ENCODE data around the gene PCDHGB1.
"Not testable (repeated sequence)": the region's sequence is repeated elsewhere in the genome, so short reads cannot be mapped to it uniquely, and the experiment has no call there.

PCDHGB1 gene

DNA sequence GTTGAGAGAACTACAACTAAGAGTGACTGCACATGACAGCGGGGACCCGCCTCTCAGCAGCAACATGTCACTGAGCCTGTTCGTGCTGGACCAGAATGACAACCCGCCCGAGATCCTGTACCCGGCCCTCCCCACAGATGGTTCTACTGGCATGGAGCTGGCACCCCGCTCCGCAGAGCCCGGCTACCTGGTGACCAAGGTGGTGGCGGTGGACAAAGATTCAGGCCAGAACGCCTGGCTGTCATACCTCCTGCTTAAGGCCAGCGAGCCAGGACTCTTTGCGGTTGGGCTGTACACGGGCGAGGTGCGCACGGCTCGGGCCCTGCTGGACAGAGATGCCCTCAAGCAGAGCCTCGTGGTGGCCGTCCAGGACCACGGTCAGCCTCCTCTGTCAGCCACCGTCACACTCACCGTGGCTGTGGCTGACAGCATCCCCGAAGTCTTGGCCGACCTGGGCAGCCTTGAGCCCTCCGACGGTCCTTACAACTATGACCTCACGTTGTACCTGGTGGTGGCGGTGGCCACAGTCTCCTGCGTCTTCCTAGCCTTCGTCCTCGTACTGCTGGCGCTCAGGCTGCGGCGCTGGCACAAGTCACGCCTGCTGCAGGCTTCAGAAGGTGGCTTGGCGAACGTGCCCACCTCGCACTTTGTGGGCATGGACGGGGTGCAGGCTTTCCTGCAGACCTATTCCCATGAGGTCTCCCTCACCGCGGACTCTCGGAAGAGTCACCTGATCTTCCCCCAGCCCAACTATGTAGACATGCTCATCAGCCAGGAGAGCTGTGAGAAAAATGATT, 34.8 kb downstream of the PCDHGB1 start:
- DNase-seq: no peak

DNA sequence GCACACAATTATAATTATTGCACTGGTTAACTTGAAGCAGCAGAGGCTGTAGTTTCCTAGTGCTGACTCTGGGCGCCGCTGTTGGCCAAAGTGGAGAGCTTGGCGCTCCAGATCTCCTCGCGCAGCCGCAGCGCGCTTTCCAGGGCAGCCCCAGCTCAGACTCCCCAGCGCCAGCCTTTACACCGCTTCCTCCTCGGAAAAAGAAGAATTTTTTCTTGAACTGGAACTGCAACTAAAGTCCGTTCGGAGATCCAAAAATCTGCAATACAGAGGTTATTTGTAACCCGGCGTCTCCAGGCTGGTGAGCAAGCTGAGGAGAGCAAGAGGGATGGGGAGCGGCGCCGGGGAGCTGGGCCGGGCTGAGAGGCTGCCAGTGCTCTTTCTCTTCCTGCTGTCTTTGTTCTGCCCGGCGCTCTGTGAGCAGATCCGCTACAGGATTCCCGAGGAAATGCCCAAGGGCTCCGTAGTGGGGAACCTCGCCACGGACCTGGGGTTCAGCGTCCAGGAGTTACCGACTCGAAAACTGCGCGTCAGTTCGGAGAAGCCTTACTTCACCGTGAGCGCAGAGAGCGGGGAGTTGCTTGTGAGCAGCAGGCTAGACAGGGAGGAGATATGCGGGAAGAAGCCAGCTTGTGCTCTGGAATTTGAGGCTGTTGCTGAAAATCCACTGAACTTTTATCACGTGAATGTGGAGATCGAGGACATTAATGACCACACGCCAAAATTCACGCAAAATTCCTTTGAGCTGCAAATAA, 37.8 kb downstream of the PCDHGB1 start, which contains the start of gene PCDHGB4:
Gene PCDHGB4 (plus strand): TSS at position 142 of the 755 bp plus-strand sequence. CDS start 187 bp downstream, at position 329.
- DNase-seq: not testable (repeated sequence)

DNA sequence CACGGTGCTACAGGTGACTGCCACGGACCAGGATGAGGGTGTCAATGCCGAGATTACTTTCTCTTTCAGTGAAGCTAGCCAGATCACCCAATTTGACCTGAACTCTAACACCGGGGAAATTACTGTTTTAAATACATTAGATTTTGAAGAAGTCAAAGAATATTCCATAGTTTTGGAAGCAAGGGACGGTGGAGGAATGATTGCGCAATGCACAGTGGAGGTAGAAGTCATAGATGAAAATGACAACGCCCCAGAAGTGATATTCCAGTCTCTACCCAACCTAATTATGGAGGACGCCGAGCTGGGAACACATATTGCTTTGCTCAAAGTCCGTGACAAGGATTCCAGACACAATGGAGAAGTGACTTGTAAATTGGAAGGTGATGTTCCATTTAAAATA, 38.8 kb downstream of the PCDHGB1 start:
- no peak for DNase-seq

DNA sequence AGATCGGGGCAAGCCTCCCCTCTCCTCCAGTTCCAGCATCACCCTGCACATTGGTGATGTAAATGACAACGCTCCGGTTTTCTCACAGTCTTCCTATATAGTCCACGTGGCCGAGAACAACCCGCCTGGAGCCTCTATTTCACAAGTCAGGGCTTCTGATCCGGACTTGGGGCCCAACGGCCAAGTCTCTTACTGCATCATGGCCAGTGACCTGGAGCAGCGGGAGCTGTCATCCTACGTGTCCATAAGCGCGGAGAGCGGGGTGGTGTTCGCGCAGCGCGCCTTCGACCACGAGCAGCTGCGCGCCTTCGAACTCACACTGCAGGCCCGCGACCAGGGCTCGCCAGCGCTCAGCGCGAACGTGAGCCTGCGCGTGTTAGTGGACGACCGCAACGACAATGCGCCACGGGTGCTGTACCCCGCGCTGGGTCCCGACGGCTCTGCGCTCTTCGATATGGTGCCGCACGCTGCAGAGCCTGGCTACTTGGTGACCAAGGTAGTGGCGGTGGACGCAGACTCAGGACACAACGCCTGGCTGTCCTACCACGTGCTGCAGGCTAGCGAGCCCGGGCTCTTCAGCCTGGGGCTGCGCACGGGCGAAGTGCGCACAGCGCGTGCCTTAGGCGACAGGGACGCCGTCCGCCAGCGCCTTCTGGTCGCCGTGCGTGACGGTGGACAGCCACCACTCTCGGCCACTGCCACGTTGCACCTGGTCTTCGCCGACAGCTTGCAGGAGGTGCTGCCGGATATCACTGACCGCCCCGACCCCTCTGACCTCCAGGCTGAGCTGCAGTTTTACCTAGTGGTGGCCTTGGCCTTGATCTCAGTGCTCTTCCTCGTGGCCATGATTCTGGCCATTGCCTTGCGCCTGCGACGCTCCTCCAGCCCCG, 39.5 kb downstream of the PCDHGB1 start:
- DNase-seq: no peak

DNA sequence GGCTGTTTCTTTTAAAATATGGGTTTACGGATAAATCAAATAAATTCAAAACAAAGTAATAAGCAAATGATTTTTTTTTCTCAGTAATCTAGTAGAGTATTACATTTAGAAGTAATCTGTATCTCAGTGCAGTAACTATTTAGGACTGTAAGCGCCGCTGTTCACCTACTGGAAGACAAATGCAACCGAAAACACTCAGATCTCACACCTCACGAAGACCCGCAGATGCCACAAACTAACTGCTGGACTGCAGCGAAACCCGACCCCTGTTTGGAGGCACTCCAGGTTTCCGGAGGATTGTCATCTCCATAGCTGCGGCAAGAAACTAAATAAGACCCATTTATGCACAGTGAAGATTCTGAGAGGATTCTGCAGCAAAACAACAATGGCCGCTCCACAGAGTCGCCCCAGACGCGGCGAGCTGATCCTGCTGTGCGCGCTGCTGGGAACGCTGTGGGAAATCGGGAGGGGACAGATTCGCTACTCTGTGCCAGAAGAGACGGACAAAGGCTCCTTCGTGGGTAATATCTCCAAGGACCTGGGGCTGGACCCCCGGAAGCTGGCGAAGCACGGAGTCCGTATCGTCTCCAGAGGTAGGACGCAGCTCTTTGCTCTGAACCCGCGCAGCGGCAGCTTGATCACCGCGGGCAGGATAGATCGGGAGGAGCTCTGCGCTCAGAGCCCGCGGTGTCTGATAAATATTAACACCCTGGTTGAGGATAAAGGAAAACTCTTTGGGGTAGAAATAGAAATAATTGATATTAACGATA, 42.7 kb downstream of the PCDHGB1 start, which contains the start of gene PCDHGA8:
Gene PCDHGA8 (plus strand): TSS at position 205 of the 770 bp plus-strand sequence. CDS start 181 bp downstream, at position 386.
- DNase-seq: no peak

DNA sequence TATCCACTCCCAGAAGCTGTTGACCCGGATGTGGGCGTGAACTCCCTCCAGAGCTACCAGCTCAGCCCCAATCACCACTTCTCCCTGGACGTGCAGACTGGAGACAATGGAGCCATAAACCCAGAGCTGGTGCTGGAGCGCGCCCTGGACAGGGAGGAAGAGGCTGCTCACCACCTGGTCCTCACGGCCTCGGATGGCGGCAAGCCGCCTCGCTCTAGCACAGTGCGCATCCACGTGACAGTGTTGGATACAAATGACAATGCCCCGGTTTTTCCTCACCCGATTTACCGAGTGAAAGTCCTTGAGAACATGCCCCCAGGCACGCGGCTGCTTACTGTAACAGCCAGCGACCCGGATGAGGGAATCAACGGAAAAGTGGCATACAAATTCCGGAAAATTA, 43.4 kb downstream of the PCDHGB1 start:
- no peak for DNase-seq

DNA sequence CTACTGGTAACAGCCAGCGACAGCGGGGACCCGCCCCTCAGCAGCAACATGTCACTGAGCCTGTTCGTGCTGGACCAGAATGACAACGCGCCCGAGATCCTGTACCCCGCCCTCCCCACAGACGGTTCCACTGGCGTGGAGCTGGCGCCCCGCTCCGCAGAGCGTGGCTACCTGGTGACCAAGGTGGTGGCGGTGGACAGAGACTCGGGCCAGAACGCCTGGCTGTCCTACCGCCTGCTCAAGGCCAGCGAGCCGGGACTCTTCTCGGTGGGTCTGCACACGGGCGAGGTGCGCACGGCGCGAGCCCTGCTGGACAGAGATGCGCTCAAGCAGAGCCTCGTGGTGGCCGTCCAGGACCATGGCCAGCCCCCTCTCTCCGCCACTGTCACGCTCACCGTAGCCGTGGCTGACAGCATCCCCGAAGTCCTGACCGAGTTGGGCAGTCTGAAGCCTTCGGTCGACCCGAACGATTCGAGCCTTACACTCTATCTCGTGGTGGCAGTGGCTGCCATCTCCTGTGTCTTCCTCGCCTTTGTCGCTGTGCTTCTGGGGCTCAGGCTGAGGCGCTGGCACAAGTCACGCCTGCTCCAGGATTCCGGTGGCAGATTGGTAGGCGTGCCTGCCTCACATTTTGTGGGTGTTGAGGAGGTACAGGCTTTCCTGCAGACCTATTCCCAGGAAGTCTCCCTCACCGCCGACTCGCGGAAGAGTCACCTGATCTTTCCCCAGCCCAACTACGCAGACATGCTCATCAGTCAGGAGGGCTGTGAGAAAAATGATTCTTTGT, 44.7 kb downstream of the PCDHGB1 start:
- DNase-seq: not testable (repeated sequence)

DNA sequence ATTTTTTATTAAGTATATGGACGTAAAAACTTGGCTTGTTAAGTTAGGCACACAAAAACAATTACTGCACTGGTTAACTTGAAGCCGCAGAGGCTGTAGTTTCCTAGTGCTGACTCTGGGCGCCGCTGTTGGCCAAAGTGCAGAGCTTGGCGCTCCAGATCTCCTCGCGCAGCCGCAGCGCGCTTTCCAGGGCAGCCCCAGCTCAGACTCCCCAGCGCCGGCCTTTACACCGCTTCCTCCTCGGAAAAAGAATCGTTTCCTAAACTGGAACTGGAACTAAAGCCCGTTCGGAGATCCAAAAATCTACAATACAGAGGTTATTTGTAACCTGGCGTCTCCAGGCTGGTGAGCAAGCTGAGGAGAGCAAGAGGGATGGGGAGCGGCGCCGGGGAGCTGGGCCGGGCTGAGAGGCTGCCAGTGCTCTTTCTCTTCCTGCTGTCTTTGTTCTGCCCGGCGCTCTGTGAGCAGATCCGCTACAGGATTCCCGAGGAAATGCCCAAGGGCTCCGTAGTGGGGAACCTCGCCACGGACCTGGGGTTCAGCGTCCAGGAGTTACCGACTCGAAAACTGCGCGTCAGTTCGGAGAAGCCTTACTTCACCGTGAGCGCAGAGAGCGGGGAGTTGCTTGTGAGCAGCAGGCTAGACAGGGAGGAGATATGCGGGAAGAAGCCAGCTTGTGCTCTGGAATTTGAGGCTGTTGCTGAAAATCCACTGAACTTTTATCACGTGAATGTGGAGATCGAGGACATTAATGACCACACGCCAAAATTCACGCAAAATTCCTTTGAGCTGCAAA, 48.1 kb downstream of the PCDHGB1 start, which contains the start of gene PCDHGB5:
Gene PCDHGB5 (plus strand): TSS at position 192 of the 796 bp plus-strand sequence. CDS start 181 bp downstream, at position 373.
- DNase-seq: not testable (repeated sequence)

DNA sequence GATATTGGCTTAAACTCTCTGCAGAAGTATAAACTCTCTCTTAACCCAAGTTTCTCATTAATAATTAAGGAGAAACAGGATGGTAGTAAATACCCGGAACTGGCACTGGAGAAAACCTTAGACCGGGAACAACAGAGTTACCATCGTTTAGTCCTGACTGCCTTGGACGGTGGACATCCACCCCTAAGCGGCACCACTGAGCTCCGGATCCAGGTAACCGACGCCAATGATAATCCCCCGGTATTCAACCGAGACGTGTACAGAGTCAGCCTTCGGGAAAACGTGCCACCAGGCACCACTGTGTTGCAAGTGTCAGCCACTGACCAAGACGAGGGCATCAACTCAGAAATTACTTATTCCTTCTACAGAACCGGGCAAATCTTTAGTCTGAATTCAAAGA, 48.7 kb downstream of the PCDHGB1 start:
- DNase-seq: no peak

DNA sequence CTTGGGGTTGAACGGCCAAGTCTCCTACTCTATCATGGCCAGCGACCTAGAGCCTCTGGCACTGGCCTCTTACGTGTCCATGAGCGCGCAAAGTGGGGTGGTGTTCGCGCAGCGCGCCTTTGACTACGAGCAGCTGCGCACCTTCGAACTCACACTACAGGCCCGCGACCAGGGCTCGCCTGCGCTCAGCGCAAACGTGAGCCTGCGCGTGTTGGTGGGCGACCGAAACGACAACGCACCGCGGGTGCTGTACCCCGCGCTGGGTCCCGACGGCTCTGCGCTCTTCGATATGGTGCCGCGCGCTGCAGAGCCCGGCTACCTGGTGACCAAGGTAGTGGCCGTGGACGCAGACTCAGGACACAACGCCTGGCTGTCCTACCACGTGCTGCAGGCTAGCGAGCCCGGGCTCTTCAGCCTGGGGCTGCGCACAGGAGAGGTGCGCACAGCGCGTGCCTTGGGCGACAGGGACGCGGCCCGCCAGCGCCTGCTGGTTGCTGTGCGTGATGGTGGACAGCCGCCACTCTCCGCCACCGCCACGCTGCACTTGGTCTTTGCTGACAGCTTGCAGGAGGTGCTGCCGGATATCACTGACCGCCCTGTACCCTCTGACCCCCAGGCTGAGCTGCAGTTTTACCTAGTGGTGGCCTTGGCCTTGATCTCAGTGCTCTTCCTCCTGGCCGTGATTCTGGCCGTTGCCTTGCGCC, 49.8 kb downstream of the PCDHGB1 start:
- DNase-seq: no peak

All from activated naive CD4-positive, alpha-beta T cell (primary cell).